OCI-M1 (cell line): ENCODE data around the gene PARD6B.
A peak's percentile ranks its signal among the peaks of the same experiment; 100 is the strongest.
"Not testable (repeated sequence)": the region's sequence is repeated elsewhere in the genome, so short reads cannot be mapped to it uniquely, and the experiment has no call there.

Experiments used
- DNase-seq: peaks from one replicate; lab custom pipeline; 2025; lab: John Stamatoyannopoulos, UW

PARD6B gene, protein sequence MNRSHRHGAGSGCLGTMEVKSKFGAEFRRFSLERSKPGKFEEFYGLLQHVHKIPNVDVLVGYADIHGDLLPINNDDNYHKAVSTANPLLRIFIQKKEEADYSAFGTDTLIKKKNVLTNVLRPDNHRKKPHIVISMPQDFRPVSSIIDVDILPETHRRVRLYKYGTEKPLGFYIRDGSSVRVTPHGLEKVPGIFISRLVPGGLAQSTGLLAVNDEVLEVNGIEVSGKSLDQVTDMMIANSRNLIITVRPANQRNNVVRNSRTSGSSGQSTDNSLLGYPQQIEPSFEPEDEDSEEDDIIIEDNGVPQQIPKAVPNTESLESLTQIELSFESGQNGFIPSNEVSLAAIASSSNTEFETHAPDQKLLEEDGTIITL

DNA sequence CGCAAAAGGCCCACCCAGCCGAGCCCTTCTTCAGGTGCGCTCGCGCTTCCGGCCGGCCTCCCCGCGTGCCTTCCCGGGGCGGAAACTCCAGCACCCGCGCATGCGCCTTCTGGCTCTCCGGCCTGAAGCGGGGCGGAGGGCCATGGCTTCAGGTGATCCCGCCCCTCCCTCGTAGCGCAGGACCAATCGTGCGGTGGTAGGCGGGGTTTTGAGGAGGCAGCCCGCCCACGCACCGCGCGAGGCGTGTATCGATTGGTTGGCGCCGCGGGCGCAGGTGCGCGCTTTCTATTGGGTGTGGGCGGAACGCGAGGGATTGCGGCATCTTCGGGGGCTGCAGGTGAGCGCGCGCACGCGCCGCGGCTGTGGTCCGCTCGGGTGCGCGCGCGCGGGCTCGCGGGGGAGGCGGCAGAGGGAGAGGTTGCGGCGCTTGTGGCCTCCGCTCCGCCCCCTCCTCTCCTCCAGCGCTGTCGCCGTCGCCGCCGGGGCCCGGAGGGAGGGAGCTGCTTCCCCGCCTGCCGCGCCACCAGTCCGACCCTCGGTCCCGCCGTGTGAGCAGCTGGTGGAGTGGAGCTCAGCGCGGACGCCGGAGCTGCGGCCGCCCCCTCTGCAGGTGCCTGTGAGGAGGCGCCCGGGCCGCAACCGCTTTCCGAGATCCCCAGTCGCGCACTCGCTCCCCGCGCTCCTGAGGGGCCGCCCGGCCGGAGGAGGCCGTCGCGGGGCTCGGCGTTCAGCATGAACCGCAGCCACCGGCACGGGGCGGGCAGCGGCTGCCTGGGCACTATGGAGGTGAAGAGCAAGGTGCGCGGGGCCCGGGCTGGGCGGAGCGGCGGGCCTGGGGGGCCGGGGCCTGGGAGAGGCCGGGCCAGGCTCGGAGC lies at the start of gene PARD6B:
Gene PARD6B, plus strand, starts transcription at position 526 of the 875 bp plus-strand sequence. Its CDS starts 207 bp downstream, at position 733.
- peak; percentile 98 for DNase-seq

GRCh38 chr20:50682065-50682464 lies 49.3 kb upstream of the PARD6B start:
- no peak for DNase-seq

- DNase-seq = no peak
Observed at GRCh38 chr20:50682947-50683530, 48.3 kb upstream of the PARD6B start.

DNA sequence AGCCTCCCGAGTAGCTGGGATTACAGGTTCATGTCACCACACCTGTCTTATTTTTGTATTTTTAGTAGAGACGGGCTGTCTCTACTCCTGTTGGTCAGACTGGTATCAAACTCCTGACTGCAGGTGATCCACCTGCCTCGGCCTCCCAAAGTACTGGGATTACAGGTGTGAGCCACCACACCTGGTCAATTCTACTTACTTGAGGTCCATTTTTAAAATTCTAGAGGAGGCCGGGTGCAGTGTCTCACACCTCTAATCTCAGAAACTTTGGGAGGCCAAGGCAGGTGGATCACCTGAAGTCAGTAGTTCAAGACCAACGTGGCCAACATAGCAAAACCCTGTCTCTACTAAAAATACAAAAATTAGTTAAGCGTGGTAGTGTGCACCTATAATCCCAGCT lies 47.8 kb upstream of the PARD6B start:
- no peak for DNase-seq

DNA sequence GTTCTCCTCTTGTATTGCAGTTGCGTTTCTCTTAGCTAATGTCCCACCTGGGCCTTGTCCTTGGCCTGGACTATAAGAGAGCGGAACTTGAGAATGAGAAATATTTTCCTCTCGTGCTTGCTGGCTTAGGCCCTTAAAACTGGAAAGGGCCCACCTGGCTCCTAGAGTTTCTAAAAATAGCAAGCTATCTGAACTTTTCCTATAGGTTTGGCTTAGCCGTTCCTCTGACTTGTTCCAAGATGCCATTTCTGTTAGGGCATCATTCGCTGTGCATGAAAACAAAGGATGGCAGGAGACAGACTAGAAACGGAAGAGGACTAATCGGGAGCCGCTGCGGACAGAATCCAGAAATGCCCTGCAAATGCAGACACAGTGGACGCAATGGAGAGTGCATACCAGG lies 44.6 kb upstream of the PARD6B start:
- no peak for DNase-seq

- no peak for DNase-seq
Observed at GRCh38 chr20:50688256-50688975, 43.0 kb upstream of the PARD6B start.

- peak; percentile 12 for DNase-seq
Observed at GRCh38 chr20:50689864-50690649, 41.3 kb upstream of the PARD6B start.

- DNase-seq = peak; percentile 73
Observed at GRCh38 chr20:50690650-50691572, 40.5 kb upstream of the PARD6B start, which contains the start of gene RIPOR3. Gene RIPOR3 (minus strand): TSS chr20:50691542. CDS start chr20:50691128, 414 bp downstream.

- peak; percentile 73 for DNase-seq
Observed at GRCh38 chr20:50691573-50692551, 39.5 kb upstream of the PARD6B start.

DNA sequence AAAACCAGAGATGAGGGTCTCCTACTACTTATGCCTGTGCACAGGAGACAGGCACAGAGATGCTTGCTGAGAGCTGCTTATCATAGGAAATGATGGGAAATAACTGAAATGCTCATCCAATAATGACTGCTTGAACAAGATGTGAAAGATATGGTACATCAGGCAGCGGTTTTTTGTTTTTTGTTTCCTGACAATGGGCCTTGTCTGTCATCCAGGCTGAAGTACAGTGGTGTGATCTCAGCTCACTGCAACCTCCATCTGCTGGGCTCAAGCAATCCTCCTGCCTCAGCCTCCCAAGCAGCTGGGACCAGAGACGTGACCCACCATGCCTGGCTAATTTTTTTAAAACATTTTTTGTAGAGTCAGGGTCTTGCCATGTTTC lies 38.8 kb upstream of the PARD6B start:
- DNase-seq = peak; percentile 8

DNA sequence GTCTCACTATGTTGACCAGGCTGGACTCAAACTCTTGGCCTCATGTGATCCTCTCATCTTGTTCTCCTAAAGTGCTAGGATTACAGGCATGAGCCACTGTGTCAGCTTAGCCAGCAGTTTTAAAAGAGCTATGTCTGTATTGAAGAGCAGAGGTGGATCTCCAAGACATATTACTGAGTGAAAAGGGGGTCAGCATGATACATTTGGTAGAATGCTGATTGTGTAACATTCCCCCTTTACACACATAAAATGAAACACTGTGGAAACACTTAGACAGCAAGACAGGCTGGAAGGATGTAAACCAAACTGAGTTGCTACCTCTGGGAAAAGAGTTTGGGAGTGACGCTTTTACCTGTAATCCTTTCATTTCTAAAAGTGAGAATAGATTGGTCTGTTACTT lies 38.4 kb upstream of the PARD6B start:
- DNase-seq = no peak

GRCh38 chr20:50694379-50695134 lies 36.8 kb upstream of the PARD6B start:
- no peak for DNase-seq

- DNase-seq = no peak
Observed at GRCh38 chr20:50695135-50695872, 36.1 kb upstream of the PARD6B start.

GRCh38 chr20:50698255-50698654 lies 33.1 kb upstream of the PARD6B start:
- not testable (repeated sequence) for DNase-seq

DNA sequence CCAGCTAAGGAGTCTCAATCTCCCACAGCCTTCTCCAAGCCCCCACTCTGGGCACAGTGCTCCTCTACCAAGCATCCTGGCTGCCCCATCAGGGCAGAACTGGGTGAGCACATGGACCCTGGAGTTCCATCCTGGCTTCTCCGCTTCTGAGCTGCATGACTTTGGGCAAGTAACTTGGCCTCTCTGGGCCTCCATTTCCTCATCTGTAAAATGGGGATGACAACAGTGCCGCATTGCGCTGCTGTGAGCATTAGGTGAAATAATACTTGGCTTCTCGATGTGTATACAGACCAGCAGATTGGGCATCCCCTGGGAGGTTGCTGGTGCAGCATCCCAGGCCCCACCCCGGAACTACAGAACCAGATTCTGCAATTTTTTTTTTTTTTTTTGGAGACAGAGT lies 31.7 kb upstream of the PARD6B start:
- no peak for DNase-seq

DNA sequence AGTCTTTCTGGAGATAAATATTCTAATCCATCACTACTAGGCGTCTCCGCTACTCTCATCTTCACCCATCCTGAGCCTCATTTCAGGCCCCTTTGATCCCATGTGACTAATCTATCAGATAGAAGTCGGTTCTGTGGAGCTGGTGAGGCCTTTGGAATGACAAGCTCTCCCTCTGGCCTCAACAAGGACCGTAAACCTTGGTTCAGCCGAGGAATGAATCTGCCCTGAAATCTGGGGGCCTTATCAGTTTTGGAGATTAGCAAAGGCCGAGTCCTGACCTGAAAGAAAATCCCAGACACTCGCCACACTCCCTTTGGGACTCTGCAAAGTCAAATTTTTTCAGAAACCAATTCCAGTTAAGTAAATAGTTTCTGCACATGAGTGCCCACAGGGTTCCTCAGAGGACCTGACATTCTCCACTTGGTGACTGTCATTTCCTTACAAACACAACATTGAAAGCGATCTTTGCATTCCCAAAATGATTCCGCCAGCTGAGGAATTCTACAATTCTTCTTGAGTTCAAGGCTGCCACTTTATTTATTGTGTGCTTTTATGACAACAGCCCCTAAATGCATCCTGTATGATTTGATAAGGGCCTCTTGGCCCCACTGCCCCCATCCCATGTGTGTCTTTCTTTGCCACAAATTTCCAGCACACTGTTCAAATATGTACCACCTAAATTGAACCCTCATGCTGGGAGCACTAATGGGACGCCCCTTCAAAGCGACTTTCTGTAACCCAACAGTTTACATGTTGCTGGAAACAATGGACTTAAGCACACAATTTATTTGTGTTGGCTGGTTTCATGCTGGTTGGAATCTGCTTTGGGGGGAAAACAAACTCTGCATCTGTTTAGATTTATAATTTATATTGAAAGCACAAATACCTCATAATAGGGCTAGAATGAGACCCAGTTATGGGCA lies 30.1 kb upstream of the PARD6B start:
- DNase-seq = no peak
